HuH-7 (cell line): ENCODE results near the gene SPTLC2.

Experiments
- DNase-seq: peaks from one replicate; pipeline ENCODE4 v3.0.0; 2011; ENCODE audit warnings: low spot score

Gene SPTLC2

DNA sequence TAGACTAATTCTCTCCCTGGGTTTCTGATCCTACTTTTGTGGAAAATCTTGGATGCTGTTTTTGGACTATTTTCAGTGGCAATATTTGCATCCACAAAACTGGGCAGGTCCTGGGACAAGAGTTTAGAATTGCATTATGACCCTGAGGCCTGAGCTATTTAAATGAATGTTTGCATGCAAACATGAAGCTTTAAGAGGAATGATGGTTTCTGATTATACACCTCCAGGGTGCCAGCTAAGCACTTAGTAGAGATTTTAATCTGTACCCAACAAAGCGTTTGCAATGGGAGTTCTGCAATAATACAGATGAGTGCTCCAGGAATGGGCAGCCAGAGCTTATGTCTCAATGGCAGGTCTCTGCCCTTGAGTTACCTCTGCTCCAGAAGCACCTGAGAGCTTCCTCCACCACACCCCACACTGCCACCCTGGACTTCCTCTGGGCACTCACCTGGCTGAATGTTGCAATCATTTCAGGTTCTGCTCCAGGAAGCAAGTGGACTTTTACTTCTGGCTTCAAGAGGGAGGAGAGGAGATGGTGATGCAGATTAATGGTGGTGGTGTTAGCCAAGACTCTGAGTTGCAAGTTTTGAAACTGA is 6.0 kb upstream of the SPTLC2 start:
- no peak for DNase-seq

- DNase-seq = no peak
Measured at GRCh38 chr14:77620222-77620870, 3.9 kb upstream of the SPTLC2 start.

DNA sequence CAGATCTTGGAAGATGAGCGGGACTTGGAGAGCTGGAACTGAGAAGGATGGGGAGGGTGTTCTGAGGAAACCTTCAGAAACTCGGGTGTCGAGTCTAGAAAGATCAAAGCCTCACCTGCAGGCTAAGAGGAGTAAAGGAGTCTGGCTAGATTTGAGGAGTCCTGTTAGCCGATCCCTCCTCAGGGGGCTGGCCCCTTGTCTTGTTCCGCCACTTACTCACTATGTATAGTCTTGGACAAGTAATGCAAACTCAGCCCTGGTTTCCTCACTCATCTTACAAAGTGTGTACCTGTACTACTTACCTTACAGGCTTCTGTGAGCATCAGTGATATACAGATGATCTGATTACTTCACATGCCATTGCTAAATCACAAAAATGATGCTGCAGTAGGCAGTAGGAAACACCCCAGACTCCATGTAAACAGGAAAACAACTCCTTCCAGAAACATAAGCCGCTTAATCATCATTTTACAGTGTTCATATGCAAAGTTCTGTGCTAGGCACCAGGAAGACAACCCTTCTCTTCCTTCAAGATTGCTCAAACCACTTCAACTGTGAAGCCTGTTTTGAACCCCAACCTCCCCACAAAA is 2.0 kb upstream of the SPTLC2 start:
- DNase-seq = no peak

DNA sequence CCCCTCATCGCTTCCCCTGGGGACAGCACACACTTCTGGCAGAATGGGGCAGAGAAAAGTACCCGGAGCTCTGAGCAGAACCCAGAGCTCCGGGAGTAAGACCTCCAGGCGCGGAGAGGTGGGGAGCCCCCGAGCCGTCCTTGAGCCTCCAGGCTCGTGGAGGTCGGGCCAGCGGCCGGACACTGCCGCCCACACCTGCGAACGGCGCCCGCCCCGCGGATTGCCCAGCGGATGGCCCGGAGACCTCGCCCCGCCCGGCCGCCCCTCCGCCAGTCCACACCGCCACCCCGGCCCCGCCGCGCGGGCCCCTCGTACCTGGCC is 344 bp downstream of the SPTLC2 start:
- DNase-seq = no peak

- DNase-seq = no peak
Measured at GRCh38 chr14:77615361-77616132, 890 bp downstream of the SPTLC2 start.

GRCh38 chr14:77613201-77613600 is 3.2 kb downstream of the SPTLC2 start:
- no peak for DNase-seq

- DNase-seq = no peak
Measured at GRCh38 chr14:77612011-77612620, 4.3 kb downstream of the SPTLC2 start.

DNA sequence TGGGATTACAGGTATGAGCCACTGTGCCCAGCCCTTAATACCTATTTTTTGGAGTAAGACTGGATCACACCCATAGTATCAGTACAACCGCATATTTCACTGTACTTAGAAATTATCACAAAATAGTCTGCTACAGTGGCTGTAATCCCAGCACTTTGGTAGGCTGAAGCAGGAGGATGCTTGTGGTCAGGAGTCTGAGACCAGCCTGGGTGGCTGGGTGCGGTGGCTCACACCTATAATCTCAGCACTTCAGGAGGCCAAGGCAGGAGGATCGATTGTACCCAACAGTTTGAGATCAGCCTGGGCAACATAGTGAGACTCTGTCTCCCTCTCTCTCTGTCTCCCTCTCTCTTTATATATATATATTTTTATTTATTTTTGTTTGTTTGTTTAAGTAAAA is 5.9 kb downstream of the SPTLC2 start:
- DNase-seq = no peak

DNA sequence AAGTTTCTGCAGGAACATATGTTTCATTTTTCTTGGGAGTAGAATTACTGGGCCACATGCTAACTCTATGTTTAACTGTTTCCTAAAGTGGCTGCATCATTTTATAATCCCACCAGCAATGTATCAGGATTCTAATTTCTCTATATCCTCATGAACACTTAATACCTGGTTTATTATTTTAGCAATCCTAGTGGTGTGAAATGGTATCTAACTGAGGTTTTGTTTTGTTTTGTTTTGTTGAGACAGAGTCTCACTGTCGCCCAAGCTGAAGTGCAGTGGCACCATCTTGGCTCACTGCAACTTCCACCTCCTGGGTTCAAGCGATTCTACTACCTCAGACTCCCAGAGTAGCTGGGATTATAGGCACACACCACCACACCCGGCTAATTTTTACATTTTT is 6.5 kb downstream of the SPTLC2 start:
- no peak for DNase-seq

DNA sequence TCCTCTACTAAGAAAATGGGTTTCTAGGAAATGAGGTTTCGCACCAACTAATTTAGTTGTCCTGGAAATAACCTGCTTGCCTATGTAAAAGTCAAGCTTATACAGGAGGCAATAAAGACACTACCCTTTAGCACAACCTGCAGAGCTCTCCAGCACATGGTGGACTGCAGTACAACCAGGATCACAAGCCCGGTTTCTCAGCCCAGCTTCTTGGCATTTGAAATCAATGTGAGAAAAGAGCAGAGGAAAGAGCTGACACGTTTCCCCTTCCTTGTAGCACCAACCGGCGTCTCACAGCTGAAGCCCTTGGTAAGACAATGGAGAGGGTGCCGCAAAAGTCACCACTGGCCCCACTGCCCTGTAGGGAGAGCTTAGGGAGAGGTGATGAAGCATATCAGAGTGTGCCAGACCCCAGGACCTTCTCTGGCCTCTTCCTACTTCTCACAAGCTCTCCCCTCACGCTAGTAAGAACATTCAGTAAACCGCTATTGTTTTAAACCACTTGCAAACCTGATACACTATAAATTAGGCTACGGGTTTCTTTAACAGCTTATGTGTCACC is 8.6 kb downstream of the SPTLC2 start:
- no peak for DNase-seq

- DNase-seq = no peak
Measured at GRCh38 chr14:77605392-77605972, 11.0 kb downstream of the SPTLC2 start.

DNA sequence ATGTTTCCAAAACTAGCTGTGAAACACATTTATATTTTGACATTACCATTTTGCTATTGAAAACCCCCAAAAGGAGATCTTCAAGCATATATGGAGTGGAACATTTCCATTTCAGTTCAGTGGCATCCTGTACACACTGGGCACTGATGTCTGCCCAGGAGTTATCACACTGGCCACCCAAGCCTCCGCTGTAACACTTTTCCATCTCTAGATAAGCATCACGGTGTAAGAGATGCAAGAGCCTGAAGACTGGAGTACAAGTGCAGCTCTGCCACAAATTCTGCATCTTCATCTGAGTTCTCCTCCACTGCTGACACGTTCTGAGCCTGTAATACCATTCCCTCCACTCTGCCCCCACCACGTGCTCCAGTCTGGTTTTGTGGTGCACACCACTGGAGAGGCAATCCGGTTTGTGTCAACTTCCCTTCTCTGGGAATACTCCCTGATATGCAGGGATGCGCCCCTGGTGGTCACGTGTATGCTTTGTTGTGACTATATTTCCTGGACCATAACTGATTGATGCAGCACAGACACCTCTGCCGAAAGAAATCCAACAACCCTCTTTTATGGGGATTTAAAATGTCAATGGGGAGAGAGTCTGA is 12.7 kb downstream of the SPTLC2 start:
- DNase-seq = no peak

- no peak for DNase-seq
Measured at GRCh38 chr14:77603031-77603430, 13.4 kb downstream of the SPTLC2 start.

DNA sequence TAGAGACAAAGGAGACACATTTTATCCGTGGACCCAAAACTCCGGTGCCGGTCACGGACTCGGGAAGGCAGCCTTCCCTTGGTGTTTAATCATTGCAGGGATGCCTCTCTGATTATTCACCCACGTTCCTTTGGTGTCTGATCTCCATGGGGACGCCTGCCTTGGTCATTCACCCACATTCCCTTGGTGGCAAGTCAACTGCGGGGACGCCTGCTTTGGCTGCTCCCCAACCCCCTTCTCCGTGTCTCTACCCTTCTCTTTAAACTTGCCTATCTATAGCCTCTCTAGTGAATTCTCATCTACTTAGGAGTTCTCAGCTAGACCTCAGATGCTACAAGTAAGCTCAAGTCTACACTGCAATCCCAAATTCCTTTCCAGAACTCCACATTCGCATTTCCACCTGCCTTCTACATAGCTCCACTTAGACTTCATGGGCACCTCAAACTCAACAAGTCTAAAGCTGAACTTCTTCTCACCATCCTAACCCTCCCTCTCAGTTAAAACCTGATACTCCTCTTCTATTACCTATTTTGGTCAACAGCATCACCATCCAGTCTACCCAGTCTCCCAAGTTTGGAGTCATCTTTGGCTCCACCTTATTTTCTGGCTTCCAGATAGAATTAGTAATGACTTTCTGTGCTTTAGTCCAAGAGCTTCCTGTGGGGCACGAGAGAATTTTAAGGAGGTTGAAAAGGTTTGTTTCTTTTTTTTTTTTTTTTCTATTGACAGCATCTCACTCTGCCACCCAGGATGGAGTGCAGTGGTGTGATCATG is 14.4 kb downstream of the SPTLC2 start:
- no peak for DNase-seq

GRCh38 chr14:77599889-77600288 is 16.5 kb downstream of the SPTLC2 start:
- DNase-seq = no peak

DNA sequence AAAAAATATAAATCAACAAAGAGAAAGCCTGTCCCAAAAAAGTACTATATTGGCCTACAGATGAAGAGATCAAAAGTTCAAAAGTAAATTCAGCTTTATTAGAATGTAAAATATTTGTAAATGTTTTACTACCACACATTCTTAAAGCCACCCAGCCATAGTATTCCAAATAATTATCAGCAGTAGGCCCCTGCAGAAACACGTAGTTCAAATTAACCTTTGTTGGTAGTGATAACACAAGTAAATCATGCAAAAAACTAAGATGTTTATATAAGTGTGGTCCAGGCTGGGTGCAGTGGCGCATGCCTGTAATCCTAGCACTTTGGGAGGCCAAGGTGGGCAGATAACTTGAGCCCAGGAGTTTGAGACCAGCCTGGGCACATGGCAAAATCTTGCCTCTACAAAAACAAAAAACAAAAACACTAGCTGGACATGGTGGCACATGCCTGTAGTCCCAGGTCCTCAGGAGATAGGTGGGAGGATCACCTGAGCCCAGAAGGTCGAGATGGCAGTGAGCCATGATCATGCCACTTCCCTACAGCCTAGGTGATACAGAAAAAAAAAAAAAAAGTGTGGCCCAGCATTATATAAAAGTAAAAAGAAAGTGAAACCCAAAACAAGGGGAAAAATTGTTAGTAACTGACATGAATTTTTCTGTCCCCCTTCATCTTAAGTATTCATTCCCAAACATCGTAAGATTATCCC is 17.9 kb downstream of the SPTLC2 start:
- DNase-seq = no peak

DNA sequence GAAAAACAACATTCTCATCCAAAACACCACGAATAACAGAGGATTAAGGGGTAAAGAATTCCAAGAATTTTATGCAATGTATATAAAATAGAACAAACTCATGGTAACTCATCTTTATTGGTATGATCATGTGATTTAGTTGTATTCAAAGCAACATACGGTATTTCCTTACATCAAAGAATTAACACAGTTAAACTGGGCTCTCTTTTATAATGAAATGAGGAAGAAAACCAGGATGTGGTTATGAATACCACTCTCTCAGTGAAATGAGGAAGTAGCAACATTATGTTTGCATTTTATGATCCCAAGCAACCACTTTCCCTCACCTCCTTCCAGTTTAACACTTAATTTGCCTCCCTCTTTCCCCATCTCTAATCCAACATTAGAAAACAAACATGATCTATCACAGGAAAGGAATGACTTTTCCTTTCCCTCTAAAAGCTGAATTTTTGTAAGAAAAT is 22.9 kb downstream of the SPTLC2 start:
- DNase-seq = no peak

GRCh38 chr14:77590845-77591485 is 25.5 kb downstream of the SPTLC2 start:
- no peak for DNase-seq

- no peak for DNase-seq
Measured at GRCh38 chr14:77589099-77589498, 27.3 kb downstream of the SPTLC2 start.
